Tibial nerve (tissue), 4 donors: ENCODE results near the gene ST6GALNAC5. TPM values are rescaled to one million over a fixed set of nuclear protein-coding genes. Genes with fewer than 3 reads are reported as not detected.

Experiments used
- DNase-seq, 2 donors: peaks; one replicate each; pipeline ENCODE4 v3.0.0-alpha.2; 2019; ENCODE audit warnings: low spot score in 2 of 2
- H3K27ac ChIP-seq, 4 donors: fragments of 200-600 bp; sonication (generic) in 3 of 4; one replicate each; pipeline ENCODE4 v1.5.1; 2017 to 2019; ENCODE audit warnings: mild to moderate bottlenecking in 1 of 4
- H3K27me3 ChIP-seq, 2 donors: fragments of 200-600 bp; sonication (generic) in 1 of 2; one replicate each; pipeline versions ENCODE4 v1.5.1 to v1.6.0; 2017 to 2019
- H3K36me3 ChIP-seq, 3 donors: fragments of 200-600 bp; sonication (generic); one replicate each; pipeline ENCODE4 v1.5.1; 2018 to 2019
- H3K4me1 ChIP-seq, 4 donors: fragments of 200-600 bp; sonication (generic) in 3 of 4; one replicate each; pipeline ENCODE4 v1.5.1; 2017 to 2019
- H3K4me3 ChIP-seq, 4 donors: fragments of 200-600 bp; sonication (generic) in 3 of 4; one replicate each; pipeline ENCODE4 v1.5.1; 2017 to 2019; ENCODE audit warnings: mild to moderate bottlenecking in 1 of 4, moderate library complexity in 1 of 4
- H3K9me3 ChIP-seq, 4 donors: fragments of 200-600 bp; sonication (generic) in 3 of 4; one replicate each; pipeline ENCODE4 v1.5.1; 2017 to 2019
- CTCF ChIP-seq, 5 experiments: fragments of 200-600 bp in 3 of 5; fragments of 450-650 bp in 2 of 5; sonication (generic) in 3 of 5; IDR thresholded peaks; one replicate each; pipeline ENCODE4 v1.5.1; 2016 to 2019; ENCODE audit warnings: antibody characterized with exemption in 5 of 5, mild to moderate bottlenecking in 3 of 5, moderate library complexity in 2 of 5
- EP300 ChIP-seq, 2 donors: sonication (generic); formaldehyde crosslinking; IDR thresholded peaks; one replicate each; pipeline ENCODE4 v1.6.1; 2017; ENCODE audit warnings: antibody characterized with exemption in 2 of 2, mild to moderate bottlenecking in 1 of 2
- POLR2A ChIP-seq, 2 donors: fragments of 450-650 bp; IDR thresholded peaks; one replicate each; pipeline ENCODE4 v1.6.1; 2017; ENCODE audit warnings: antibody characterized with exemption in 2 of 2, mild to moderate bottlenecking in 2 of 2, moderate library complexity in 2 of 2
- WGBS, 2 donors: methylation state at CpG; one replicate each; pipeline ENCODE4 v1.1.5; 2018; 5-methylcytosine and 5-hydroxymethylcytosine counted together
- total RNA-seq, 4 donors: library from RNA; depleted of rRNA; stranded (reverse); fragments of >200 nt; gene quantifications; one replicate each; pipeline ENCODE4 v1.1.0, GENCODE V29; 2016

The ST6GALNAC5 gene
- total RNA-seq, 4 donors from 2014 or later, result 10.6 to 57.2 (median 20.5) TPM

DNA sequence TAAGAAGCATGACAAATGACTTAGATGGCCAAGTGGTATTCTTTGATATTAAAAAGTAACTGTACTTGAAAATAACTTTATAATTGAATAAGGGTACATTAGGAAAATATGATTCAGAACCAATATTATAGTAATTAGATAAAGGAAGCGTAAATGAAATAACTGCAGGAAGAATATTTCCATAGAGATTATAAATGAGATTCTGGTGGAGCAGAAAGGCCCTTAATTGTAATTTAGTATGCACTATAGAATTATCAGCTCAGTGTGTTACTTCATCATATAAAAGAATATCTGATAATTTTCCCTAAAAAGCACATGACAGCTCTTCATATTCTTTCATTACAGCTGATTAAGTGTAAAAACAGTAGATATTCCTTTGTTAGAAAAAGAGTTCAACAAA is 180.3 kb downstream of the ST6GALNAC5 start:
- TF ChIP-seq EP300 (IDR thresholded peaks at IDR 0.05) (no peak), CTCF (IDR thresholded peaks at IDR 0.05) (no peak), POLR2A (IDR thresholded peaks at IDR 0.05) (no peak)
- H3K4me3 ChIP-seq, result no peak overlapping the region
- no peak overlapping the region for H3K27ac ChIP-seq
- H3K9me3 ChIP-seq, result no peaks in the 10 kb centered on the region
- peaks cover 0 to 6% (median 0%) of the 10 kb centered on the region in 3 donors for H3K36me3 ChIP-seq
- no peaks in the 10 kb centered on the region for H3K27me3 ChIP-seq
- DNase-seq, result no peak
- no peaks in the 10 kb centered on the region for H3K4me1 ChIP-seq
- WGBS, 2 donors, result 95 to 100% methylated on average over 1 of the region's 1 CpG

- H3K9me3 ChIP-seq, result no peaks in the 10 kb centered on the region
- DNase-seq, result no peak
- H3K27me3 ChIP-seq, result no peaks in the 10 kb centered on the region
- H3K4me3 ChIP-seq, result no peak overlapping the region
- no peak overlapping the region for H3K27ac ChIP-seq
- 69 to 71% methylated on average over 3 of the region's 3 CpGs for WGBS, 2 donors
- H3K4me1 ChIP-seq, result no peaks in the 10 kb centered on the region
- peaks cover 0 to 6% (median 0%) of the 10 kb centered on the region in 3 donors for H3K36me3 ChIP-seq
- TF ChIP-seq CTCF (IDR thresholded peaks at IDR 0.05), result no peak
- TF ChIP-seq POLR2A (IDR thresholded peaks at IDR 0.05), result no peak
- no peak for TF ChIP-seq EP300 (IDR thresholded peaks at IDR 0.05)
Observed at GRCh38 chr1:77047978-77048614, 180.8 kb downstream of the ST6GALNAC5 start.

DNA sequence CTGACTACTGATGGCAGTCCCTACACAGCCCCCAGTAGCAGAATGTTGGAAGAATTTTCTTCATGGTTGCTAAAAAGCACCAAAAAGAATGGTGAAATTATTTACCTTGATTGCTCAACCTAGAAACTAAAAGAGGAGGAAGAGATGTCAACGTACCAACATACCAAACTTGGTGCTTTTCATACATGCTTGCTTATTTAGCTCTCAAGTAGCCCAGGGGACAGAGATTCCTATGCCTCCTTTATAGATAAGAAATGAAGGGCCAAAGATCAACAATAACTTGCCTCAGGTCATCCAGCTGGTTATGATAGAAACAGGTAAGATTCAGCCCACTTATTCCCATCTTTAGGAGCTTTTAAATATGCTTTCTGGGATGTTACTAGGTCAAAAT is 181.3 kb downstream of the ST6GALNAC5 start:
- H3K36me3 ChIP-seq, result peaks cover 0 to 6% (median 0%) of the 10 kb centered on the region in 3 donors
- 65 to 74% methylated on average over 1 of the region's 1 CpG for WGBS, 2 donors
- no peaks in the 10 kb centered on the region for H3K9me3 ChIP-seq
- TF ChIP-seq EP300 (IDR thresholded peaks at IDR 0.05), result no peak
- TF ChIP-seq CTCF (IDR thresholded peaks at IDR 0.05), result no peak
- TF ChIP-seq POLR2A (IDR thresholded peaks at IDR 0.05), result no peak
- no peaks in the 10 kb centered on the region for H3K4me1 ChIP-seq
- no peak overlapping the region for H3K27ac ChIP-seq
- H3K27me3 ChIP-seq, result no peaks in the 10 kb centered on the region
- no peak overlapping the region for H3K4me3 ChIP-seq
- DNase-seq, result no peak

DNA sequence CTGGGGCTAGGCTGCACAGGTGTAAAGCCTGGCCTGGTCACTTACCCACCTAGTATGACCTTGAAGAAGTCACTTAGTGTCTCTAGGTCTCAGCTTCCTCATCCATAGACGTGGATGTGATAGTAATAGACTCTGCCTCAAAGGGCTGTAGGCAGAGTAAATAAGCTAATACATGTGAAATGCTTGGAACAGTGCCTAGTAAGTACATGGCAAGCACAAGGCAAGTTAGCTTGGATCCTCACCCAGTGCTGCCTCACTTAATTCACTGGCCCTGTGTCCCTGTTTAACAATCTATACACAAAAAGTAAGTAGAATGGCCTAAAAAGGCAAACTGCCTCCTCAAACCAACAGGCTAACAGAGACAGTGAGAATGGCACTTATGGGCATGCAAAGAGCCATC is 184.1 kb downstream of the ST6GALNAC5 start:
- no peaks in the 10 kb centered on the region for H3K4me1 ChIP-seq
- TF ChIP-seq POLR2A (IDR thresholded peaks at IDR 0.05) (no peak), EP300 (IDR thresholded peaks at IDR 0.05) (no peak), CTCF (IDR thresholded peaks at IDR 0.05) (no peak)
- 58 to 67% methylated on average over 1 of the region's 1 CpG for WGBS, 2 donors
- no peak overlapping the region for H3K27ac ChIP-seq
- H3K4me3 ChIP-seq, result no peak overlapping the region
- H3K36me3 ChIP-seq, result peaks cover 0 to 7% (median 0%) of the 10 kb centered on the region in 3 donors
- DNase-seq, result no peak
- H3K27me3 ChIP-seq, result no peaks in the 10 kb centered on the region
- no peaks in the 10 kb centered on the region for H3K9me3 ChIP-seq

DNA sequence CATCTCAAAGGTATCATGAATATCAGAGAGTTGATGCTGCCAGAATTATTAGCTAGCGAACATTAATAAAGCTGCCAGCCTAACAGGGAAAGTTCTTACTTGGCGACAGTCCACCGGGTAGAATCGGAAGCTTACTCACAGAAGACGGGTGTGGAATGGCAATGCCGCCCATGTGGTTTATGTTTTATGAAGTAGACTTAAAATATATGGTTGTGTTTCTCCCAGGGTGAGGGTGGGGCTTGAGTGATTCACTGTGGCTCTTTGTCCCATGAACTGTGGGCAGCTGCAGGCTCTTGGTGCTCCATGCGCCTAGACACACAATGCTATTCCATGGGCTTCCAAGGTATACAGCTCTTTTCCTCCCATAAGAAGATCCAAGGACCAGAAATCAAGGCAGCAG is 189.2 kb downstream of the ST6GALNAC5 start:
- WGBS, 2 donors, result 84 to 91% methylated on average over 7 of the region's 7 CpGs

More for the DNA sequence above, 189.2 kb downstream of the ST6GALNAC5 start:
- H3K4me1 ChIP-seq, result no peaks in the 10 kb centered on the region
- no peak overlapping the region for H3K4me3 ChIP-seq
- H3K9me3 ChIP-seq, result no peaks in the 10 kb centered on the region
- TF ChIP-seq POLR2A (IDR thresholded peaks at IDR 0.05) (no peak), EP300 (IDR thresholded peaks at IDR 0.05) (no peak), CTCF (IDR thresholded peaks at IDR 0.05) (no peak)
- H3K27me3 ChIP-seq, result no peaks in the 10 kb centered on the region
- DNase-seq, result no peak
- H3K27ac ChIP-seq, result no peak overlapping the region
- peaks cover 0 to 7% (median 0%) of the 10 kb centered on the region in 3 donors for H3K36me3 ChIP-seq
